Measurements from ENCODE around the gene ADAMTS18. TPM values are rescaled to one million over a fixed set of nuclear protein-coding genes. Genes with fewer than 3 reads are reported as not detected.

ADAMTS18 gene
- total and polyA plus RNA-seq, 2 of the 8 experiments (the other 6 are each of a cell fraction or from before 2014, with no cell fraction given) = 0.05 to 0.19 TPM

- TF ChIP-seq CHD7 (IDR thresholded peaks at IDR 0.05; ENCODE audit: insufficient replicate concordance, low read length) = no peak
- TF ChIP-seq CBX5 (IDR thresholded peaks at IDR 0.05; ENCODE audit: low read depth, low read length) = no peak
- TF ChIP-seq CTCF (IDR thresholded peaks at IDR 0.05; ENCODE audit: control extremely low read depth in 1 of 3, insufficient read depth in 1 of 3, low read depth in 1 of 3, low read length in 3 of 3) = no peak
- no peak for TF ChIP-seq GABPA (IDR thresholded peaks at IDR 0.05; ENCODE audit: borderline replicate concordance, insufficient read depth, low read length)
- TF ChIP-seq SIX5 (IDR thresholded peaks at IDR 0.05; ENCODE audit: low read depth, low read length) = no peak
- no peak for TF ChIP-seq RNF2 (IDR thresholded peaks at IDR 0.05; ENCODE audit: borderline replicate concordance, low read depth, low read length, missing control alignments, poor library complexity, severe bottlenecking)
- TF ChIP-seq PHF8 (conservative IDR thresholded peaks at IDR 0.05; ENCODE audit: low read depth, low read length) = no peak
- no peak for TF ChIP-seq SP2 (IDR thresholded peaks at IDR 0.05; ENCODE audit: low read length)
- TF ChIP-seq RBBP5 (IDR thresholded peaks at IDR 0.05; ENCODE audit: borderline replicate concordance, low read depth, low read length) = no peak
Observed at GRCh38 chr16:77328768-77329167, 106.1 kb downstream of the ADAMTS18 start (continued).

Measured in H1 (cell line).